Fibroblast of villous mesenchyme (primary cell): ENCODE results near the gene BMI1. TPM values are rescaled to one million over a fixed set of nuclear protein-coding genes. Genes with fewer than 3 reads are reported as not detected.

Experiments
- DNase-seq: peaks from one replicate; pipeline ENCODE4 v3.0.0-alpha.2; 2010; ENCODE audit warnings: low read depth
- H3K4me3 ChIP-seq: 2 replicates; pipeline ENCODE4 v1.5.1; 2011; ENCODE audit warnings: low read depth, mild to moderate bottlenecking, low read length
- total RNA-seq: library from RNA; depleted of rRNA; stranded (reverse); fragments of >200 nt; gene quantifications from 2 replicates; pipeline ENCODE4 v1.2.3, GENCODE V29; 2012
- TF ChIP-seq, protein P1 (sequence below): IDR thresholded peaks from 2 replicates; pipeline ENCODE4 v1.5.1; 2012; ENCODE audit warnings: low read depth, mild to moderate bottlenecking, low read length; ENCODE audit not compliant: insufficient read depth

Gene BMI1
- total RNA-seq, 1 donor = 43.2 TPM

DNA sequence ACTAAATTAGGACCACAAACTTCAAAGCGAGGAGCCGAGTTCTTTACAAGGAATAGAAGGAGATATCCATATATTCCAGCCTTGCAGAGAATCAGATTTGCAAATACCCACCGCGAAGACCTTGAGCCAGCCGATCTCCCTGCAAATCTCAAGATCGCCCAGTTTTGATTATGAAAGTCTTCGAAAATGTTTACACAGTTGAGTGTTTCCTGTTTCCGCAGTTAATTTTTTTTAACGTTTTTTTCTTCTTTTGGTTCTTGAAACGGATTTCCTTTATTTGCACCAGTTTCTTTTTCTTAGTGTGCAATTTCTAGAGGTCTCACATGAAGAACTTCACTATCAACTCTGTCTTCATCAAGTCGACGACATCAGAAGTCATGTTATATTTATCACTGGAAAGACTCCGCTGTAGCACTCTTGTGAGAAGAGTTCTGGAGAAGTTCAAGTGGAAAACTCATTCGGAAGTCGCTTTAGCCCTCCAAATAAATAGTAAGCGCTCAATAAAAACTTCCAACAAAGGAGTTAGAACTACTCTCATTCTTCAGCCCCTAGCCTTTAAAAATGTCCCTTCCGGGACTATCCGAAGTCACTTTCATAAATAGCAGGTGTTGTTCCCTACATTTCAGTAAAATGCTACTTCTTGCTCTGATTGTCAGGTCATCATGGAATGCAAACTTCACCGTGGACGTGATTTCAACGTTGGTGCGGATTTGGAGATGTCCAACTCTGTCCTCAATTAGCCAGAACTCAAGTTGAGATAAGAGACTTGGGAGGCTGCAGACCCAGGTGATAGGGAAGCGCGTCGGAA lies 12.5 kb downstream of the BMI1 start:
- no peak for DNase-seq
- no peak overlapping the region for H3K4me3 ChIP-seq
- TF ChIP-seq, protein P1, sequence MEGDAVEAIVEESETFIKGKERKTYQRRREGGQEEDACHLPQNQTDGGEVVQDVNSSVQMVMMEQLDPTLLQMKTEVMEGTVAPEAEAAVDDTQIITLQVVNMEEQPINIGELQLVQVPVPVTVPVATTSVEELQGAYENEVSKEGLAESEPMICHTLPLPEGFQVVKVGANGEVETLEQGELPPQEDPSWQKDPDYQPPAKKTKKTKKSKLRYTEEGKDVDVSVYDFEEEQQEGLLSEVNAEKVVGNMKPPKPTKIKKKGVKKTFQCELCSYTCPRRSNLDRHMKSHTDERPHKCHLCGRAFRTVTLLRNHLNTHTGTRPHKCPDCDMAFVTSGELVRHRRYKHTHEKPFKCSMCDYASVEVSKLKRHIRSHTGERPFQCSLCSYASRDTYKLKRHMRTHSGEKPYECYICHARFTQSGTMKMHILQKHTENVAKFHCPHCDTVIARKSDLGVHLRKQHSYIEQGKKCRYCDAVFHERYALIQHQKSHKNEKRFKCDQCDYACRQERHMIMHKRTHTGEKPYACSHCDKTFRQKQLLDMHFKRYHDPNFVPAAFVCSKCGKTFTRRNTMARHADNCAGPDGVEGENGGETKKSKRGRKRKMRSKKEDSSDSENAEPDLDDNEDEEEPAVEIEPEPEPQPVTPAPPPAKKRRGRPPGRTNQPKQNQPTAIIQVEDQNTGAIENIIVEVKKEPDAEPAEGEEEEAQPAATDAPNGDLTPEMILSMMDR = no peak

DNA sequence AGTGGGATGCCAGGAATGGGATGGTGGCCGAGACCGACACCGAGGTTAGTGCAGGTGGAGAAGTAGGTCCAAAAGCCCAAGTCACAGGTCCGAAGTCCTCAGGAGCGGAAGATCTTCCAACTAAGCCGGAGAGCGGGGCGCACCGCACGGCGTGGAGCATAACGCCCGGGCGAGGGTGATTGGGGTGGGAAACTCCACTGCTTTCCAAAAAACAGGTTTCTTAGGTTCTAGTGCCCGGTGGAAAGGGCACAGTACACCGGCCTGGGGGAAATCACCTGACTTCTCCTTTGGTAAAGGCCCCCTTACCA lies 13.0 kb downstream of the BMI1 start:
- TF ChIP-seq, protein P1 = no peak
- DNase-seq = no peak
- no peak overlapping the region for H3K4me3 ChIP-seq

DNA sequence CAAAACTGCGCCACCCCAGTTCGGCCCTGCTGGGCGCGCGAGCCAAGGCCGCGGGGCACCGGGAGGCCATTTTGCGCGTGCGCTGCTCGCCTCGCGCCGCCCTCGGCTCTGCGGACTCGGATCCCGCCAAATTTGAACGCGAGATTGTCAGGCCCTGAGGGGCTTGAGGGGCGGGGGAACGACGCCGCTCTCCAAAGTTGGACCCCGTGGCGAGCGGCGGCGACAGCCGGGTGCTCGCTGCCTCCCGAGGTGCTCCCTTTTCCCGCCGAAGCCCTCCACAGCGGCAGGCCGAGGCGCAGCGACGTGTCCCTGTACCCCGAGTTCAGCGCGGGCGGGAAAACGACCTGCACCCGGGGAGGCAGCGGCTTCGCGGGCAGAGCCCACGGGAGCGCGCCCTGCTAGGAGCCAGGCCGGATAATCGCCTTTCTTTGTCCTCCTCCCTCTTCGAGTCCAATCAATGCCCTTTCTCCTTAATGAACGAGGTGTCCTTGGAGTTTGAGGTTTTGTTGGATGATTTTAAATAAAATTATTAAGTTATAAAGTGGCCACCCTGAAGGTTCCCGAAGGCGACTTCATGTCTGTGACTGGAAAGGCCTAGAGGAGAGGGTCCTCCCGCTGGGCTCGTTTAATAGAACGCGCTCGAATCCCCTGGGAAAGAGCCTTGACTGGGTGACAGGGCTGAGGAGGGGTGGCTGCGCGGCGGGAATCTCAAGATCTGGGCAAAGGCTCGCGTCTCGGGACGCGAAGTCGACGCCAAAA lies 13.7 kb downstream of the BMI1 start:
- no peak for DNase-seq
- H3K4me3 ChIP-seq = peak overlapping the region; percentile 58
- TF ChIP-seq, protein P1 = no peak

DNA sequence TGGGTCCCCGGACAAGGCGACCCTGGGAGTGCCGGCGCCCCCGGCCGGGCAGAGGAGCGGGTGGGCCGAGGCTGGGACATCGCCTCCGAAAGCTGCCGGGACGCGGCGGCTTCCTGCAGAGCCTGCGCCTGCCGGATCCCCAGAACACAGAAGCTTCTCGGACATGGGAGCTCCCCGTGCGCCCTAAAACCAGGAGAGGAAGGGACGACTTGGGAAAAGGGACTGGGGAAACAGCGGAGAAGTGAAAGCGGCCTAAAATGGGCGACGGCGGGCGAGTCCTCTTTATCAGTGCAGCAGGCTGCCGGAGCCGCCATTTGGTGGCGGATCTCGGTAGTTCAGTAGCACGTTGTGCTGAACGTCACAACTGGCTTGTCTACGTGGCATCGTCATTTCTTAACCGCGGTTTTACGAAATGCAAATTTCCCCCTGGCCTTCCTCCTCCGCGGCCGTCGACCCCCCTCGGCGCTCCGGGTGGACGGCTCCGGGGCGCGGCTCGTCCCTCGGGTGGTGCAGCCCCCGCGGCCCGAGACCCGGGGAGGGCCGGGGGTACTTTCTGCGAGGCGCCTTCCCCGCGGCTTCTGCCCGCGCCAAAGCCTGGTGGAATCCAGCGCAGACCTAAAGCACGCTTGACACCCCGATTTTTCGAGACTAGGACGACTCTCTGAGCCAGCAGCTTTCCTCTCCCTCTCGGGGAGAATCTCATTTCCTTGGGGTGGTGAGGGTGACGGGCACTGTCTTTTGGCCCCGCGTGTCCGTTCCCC lies 14.5 kb downstream of the BMI1 start:
- peak overlapping the region; percentile 58 for H3K4me3 ChIP-seq
- DNase-seq = peak; percentile 60
- TF ChIP-seq, protein P1 = no peak

DNA sequence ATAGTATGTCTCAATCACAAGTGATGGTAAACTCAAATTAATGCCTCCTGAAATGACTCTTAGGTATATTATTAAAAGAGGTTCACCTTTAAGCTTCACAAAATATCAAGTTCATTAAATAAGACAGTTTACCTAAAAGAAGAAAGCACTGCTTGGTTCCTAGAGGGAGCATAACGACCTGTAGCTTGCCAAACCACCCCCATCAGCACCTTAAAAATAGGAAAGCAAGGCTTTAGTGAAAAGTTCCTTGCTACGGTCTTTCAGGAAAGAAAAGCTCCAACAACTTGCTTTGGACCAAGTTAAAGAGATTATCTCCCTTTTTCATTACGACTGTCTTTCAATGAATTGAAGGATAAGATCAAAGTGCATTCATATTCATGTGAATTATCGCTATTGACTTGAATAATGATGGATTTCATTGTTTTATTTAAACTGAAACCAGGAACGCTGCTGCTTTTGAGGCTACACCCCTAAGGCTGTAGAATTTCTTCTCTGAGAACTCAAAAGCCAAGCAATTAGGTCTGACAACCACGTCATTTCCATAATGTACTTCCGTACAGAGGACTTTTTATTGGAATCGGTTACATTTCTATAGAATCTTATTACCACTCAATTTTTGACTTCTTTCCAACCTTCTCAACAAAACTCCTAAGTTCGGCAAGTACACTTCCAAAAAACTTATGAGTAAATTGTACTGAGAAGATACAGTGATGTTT lies 17.4 kb downstream of the BMI1 start:
- H3K4me3 ChIP-seq = no peak overlapping the region
- no peak for DNase-seq
- TF ChIP-seq, protein P1 = no peak

DNA sequence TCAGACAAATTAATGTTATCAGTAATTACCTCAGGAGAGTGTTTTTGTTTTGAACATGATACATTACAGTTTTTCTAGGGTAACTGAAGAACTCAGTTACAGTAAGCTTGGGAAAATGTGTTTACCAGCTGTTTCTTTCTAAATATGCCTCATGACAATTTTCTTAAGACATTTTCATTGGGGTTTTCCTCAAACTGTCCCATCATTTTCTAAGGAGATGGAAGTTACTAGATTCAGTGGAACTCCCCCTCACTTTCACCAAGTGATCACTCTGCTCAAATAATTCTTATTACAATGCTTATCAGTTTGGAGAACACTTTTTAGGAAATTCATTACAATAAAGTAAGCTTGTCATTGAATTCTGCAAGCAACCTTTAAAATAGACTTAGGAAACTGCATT lies 18.0 kb downstream of the BMI1 start:
- no peak for DNase-seq
- TF ChIP-seq, protein P1 = no peak
- no peak overlapping the region for H3K4me3 ChIP-seq
